GM23338 (cell line): Measurements from ENCODE around the gene COQ10B. TPM values are rescaled to one million over a fixed set of nuclear protein-coding genes. Genes with fewer than 3 reads are reported as not detected.

Experiments used
- ATAC-seq: fragments of 200-7000 bp; cut with Tn5 transposase; 3 replicates; pipeline ENCODE4 v1.9.1; 2020
- DNase-seq: peaks from one replicate; pipeline ENCODE4 v3.0.0-alpha.2; 2015; ENCODE audit warnings: low spot score
- H2AFZ ChIP-seq: fragments of 200-600 bp; sonication (generic); 2 replicates; pipeline ENCODE4 v1.8.0; 2016; ENCODE audit warnings: antibody characterized with exemption, mild to moderate bottlenecking, moderate library complexity
- H3F3A ChIP-seq: fragments of 200-600 bp; sonication (generic); replicated peaks from 2 replicates; pipeline ENCODE4 v1.8.0; 2017; ENCODE audit warnings: antibody characterized with exemption, mixed run types, low read depth
- H3K27ac ChIP-seq: fragments of 200-600 bp; sonication (generic); 2 replicates; pipeline ENCODE4 v1.6.1; 2016; ENCODE audit warnings: low read depth
- H3K27me3 ChIP-seq: fragments of 200-600 bp; sonication (generic); 2 replicates; pipeline ENCODE4 v1.8.0; 2016; ENCODE audit warnings: mild to moderate bottlenecking, mixed run types, moderate library complexity; ENCODE audit not compliant: insufficient read depth
- H3K36me3 ChIP-seq: fragments of 200-600 bp; sonication (generic); 2 replicates; pipeline ENCODE4 v1.8.0; 2016; ENCODE audit warnings: mild to moderate bottlenecking; ENCODE audit not compliant: insufficient read depth
- H3K4me1 ChIP-seq: fragments of 200-600 bp; sonication (generic); 2 replicates; pipeline ENCODE4 v1.8.0; 2016; ENCODE audit warnings: mild to moderate bottlenecking, moderate library complexity; ENCODE audit not compliant: insufficient read depth
- H3K4me2 ChIP-seq: fragments of 200-600 bp; sonication (generic); 2 replicates; pipeline ENCODE4 v1.7.1; 2017; ENCODE audit warnings: mixed run types
- H3K4me3 ChIP-seq: fragments of 200-600 bp; sonication (generic); 2 replicates; pipeline ENCODE4 v1.6.1; 2016; ENCODE audit warnings: mixed run types
- H3K79me2 ChIP-seq: fragments of 200-600 bp; sonication (generic); replicated peaks from 2 replicates; pipeline ENCODE4 v1.8.0; 2017; ENCODE audit warnings: mild to moderate bottlenecking; ENCODE audit not compliant: insufficient read depth
- H3K9me2 ChIP-seq: fragments of 200-600 bp; sonication (generic); 2 replicates; pipeline ENCODE4 v1.8.0; 2017; ENCODE audit not compliant: insufficient read depth
- H4K20me1 ChIP-seq: fragments of 200-600 bp; sonication (generic); replicated peaks from 2 replicates; pipeline ENCODE4 v1.8.0; 2017; ENCODE audit warnings: mild to moderate bottlenecking; ENCODE audit not compliant: insufficient read depth
- H3K27ac Mint-ChIP-seq: 2 replicates; pipeline ENCODE4 v1.8.0; 2020; ENCODE audit warnings: inconsistent platforms, mild to moderate bottlenecking, moderate library complexity, mixed read lengths
- H3K27me3 Mint-ChIP-seq: 3 replicates; pipeline ENCODE4 v1.8.0; 2022; ENCODE audit warnings: low read depth, mild to moderate bottlenecking, moderate library complexity, mixed read lengths, inconsistent platforms; ENCODE audit not compliant: insufficient read depth, poor library complexity
- H3K36me3 Mint-ChIP-seq: 3 replicates; pipeline ENCODE4 v1.8.0; 2021; ENCODE audit warnings: low read depth, mild to moderate bottlenecking, inconsistent platforms, moderate library complexity, mixed read lengths
- H3K4me1 Mint-ChIP-seq: 3 replicates; pipeline ENCODE4 v1.8.0; 2020; ENCODE audit warnings: mild to moderate bottlenecking, inconsistent platforms, mixed read lengths
- H3K4me3 Mint-ChIP-seq: 3 replicates; pipeline ENCODE4 v1.8.0; 2021; ENCODE audit warnings: moderate library complexity, mild to moderate bottlenecking, inconsistent platforms, mixed read lengths
- H3K9me3 Mint-ChIP-seq: 3 replicates; pipeline ENCODE4 v1.8.0; 2020; ENCODE audit warnings: moderate library complexity, mild to moderate bottlenecking, inconsistent platforms, mixed read lengths
- CREB1 ChIP-seq: fragments of 250-450 bp; sonication (Bioruptor Pico); IDR thresholded peaks from 2 replicates; pipeline ENCODE4 v1.5.0; 2020; ENCODE audit warnings: low read depth, mild to moderate bottlenecking, moderate library complexity
- CTCF ChIP-seq, 2 experiments: fragments of 200-600 bp in 1 of 2; sonication (generic) in 1 of 2; conservative IDR thresholded peaks; 2 replicates each; pipeline versions ENCODE4 v1.5.1 to v1.6.1; 2016 to 2017; ENCODE audit warnings: antibody characterized with exemption in 2 of 2, low read depth in 2 of 2, mild to moderate bottlenecking in 2 of 2, moderate library complexity in 1 of 2
- ETS1 ChIP-seq: IDR thresholded peaks from 2 replicates; pipeline ENCODE4 v1.6.1; 2016; ENCODE audit warnings: antibody characterized with exemption
- EZH2 ChIP-seq: fragments of 200-600 bp; sonication (generic); IDR thresholded peaks from one replicate; pipeline ENCODE4 v1.8.0; 2017; ENCODE audit warnings: antibody characterized with exemption, mild to moderate bottlenecking, low read depth; ENCODE audit not compliant: unreplicated experiment
- EZH2phosphoT487 ChIP-seq: fragments of 200-600 bp; sonication (generic); IDR thresholded peaks from one replicate; pipeline ENCODE4 v1.8.1; 2018; ENCODE audit warnings: antibody characterized with exemption; ENCODE audit not compliant: unreplicated experiment
- JUNB ChIP-seq: IDR thresholded peaks from one replicate; pipeline ENCODE4 v1.6.1; 2016; ENCODE audit warnings: antibody characterized with exemption; ENCODE audit not compliant: unreplicated experiment
- NANOG ChIP-seq: IDR thresholded peaks from 2 replicates; pipeline ENCODE4 v1.6.1; 2016; ENCODE audit warnings: antibody characterized with exemption, borderline replicate concordance
- POLR2AphosphoS5 ChIP-seq: IDR thresholded peaks from 2 replicates; pipeline ENCODE4 v1.6.1; 2016; ENCODE audit warnings: antibody characterized with exemption, low read depth
- REST ChIP-seq: IDR thresholded peaks from one replicate; pipeline ENCODE4 v1.6.1; 2018; ENCODE audit warnings: antibody characterized with exemption; ENCODE audit not compliant: unreplicated experiment
- STAT1 ChIP-seq: IDR thresholded peaks from one replicate; pipeline ENCODE4 v1.6.1; 2016; ENCODE audit warnings: antibody characterized with exemption; ENCODE audit not compliant: unreplicated experiment
- ZNF114 ChIP-seq: fragments of 250-450 bp; sonication (Bioruptor Pico); IDR thresholded peaks from 2 replicates; pipeline ENCODE4 v1.5.0; 2020; ENCODE audit warnings: mild to moderate bottlenecking, moderate library complexity
- ZNF331 ChIP-seq: fragments of 250-450 bp; sonication (Bioruptor Pico); IDR thresholded peaks from 2 replicates; pipeline ENCODE4 v1.5.0; 2020; ENCODE audit warnings: low read depth, mild to moderate bottlenecking, moderate library complexity
- ZNF462 ChIP-seq: fragments of 250-450 bp; sonication (Bioruptor Pico); IDR thresholded peaks from 2 replicates; pipeline ENCODE4 v1.5.0; 2020; ENCODE audit warnings: mild to moderate bottlenecking, moderate library complexity
- polyA plus RNA-seq: library from polyadenylated mRNA; unstranded; fragments of >200 nt; fragmentation: Nextera tagmentation; extraction: Ambion mirVana; gene quantifications from 2 replicates; pipeline ENCODE4 v1.2.1, GENCODE V29; 2016
- total RNA-seq: library from RNA; depleted of rRNA; stranded (reverse); fragments of >200 nt; shearing (Covaris generic); gene quantifications from 2 replicates; pipeline ENCODE4 v1.2.3, GENCODE V29; 2014

COQ10B gene
- total and polyA plus RNA-seq, 2 experiments from 2014 or later, result 26.1 to 27.6 TPM

GRCh38 chr2:197445746-197446145 is 7.6 kb upstream of the COQ10B start:
- H3K79me2 ChIP-seq, result no peaks in the 10 kb centered on the region
- H3K27ac ChIP-seq, result no peak overlapping the region
- DNase-seq, result no peak
- no peak for ATAC-seq
- Mint-ChIP-seq H3K27ac (no peak overlapping the region), H3K36me3 (no peaks in the 10 kb centered on the region), H3K4me3 (no peak overlapping the region), H3K4me1 (no peaks in the 10 kb centered on the region), H3K9me3 (no peaks in the 10 kb centered on the region), H3K27me3 (peaks cover 6% of the 10 kb centered on the region)
- H3F3A ChIP-seq, result no peaks in the 10 kb centered on the region
- no peaks in the 10 kb centered on the region for H3K4me1 ChIP-seq
- no peak overlapping the region for H3K4me2 ChIP-seq
- TF ChIP-seq JUNB (no peak), CTCF (conservative IDR thresholded peaks at IDR 0.05; ENCODE audit: low read depth in 2 of 2) (no peak), EZH2phosphoT487 (no peak), ETS1 (no peak), ZNF462 (CRISPR knock-in tag) (no peak), STAT1 (no peak), CREB1 (CRISPR knock-in tag) (no peak), REST (no peak), ZNF331 (no peak), NANOG (no peak), ZNF114 (CRISPR knock-in tag) (no peak), EZH2 (no peak), POLR2AphosphoS5 (no peak)
- no peaks in the 10 kb centered on the region for H4K20me1 ChIP-seq
- H2AFZ ChIP-seq, result no peak overlapping the region
- no peaks in the 10 kb centered on the region for H3K27me3 ChIP-seq
- no peak overlapping the region for H3K4me3 ChIP-seq
- H3K36me3 ChIP-seq, result no peaks in the 10 kb centered on the region
- H3K9me2 ChIP-seq, result no peaks in the 10 kb centered on the region
